Measurements from ENCODE around the gene WAPL. TPM values are rescaled to one million over a fixed set of nuclear protein-coding genes. Genes with fewer than 3 reads are reported as not detected.

The WAPL gene
- total and polyA plus RNA-seq, 2 of the 13 experiments (the other 11 are each of a cell fraction or from before 2014, with no cell fraction given) = 13.2 to 43.5 TPM

GRCh38 chr10:86511027-86511865 lies 10.3 kb downstream of the WAPL start:
- no peaks in the 10 kb centered on the region for H3K9me3 ChIP-seq (ENCODE audit: low read length)
- FAIRE-seq = no peak
- TF ChIP-seq ZNF121 (CRISPR knock-in tag; IDR thresholded peaks at IDR 0.05) = peak; percentile 76
- no peak for TF ChIP-seq SP4 (CRISPR knock-in tag; IDR thresholded peaks at IDR 0.05)
- no peak overlapping the region for H2AFZ ChIP-seq (ENCODE audit: low read length)
- no peaks in the 10 kb centered on the region for H3K27me3 ChIP-seq (ENCODE audit: control insufficient read depth in 1 of 2, insufficient read depth in 2 of 2, low read length in 2 of 2)
- H3K4me3 ChIP-seq (replicated peaks in 1 of 3; ENCODE audit: insufficient read depth in 1 of 3, low read depth in 2 of 3, low read length in 3 of 3) = no peak overlapping the region
- 0 out of 2 replicates have a peak overlapping the region, but pooled peaks have one; percentile 3 for H3K4me2 ChIP-seq (ENCODE audit: low read depth, low read length)
- no peak overlapping the region for H3K9ac ChIP-seq (ENCODE audit: insufficient read depth, low read depth, low read length)
- no peak for DNase-seq (ENCODE audit: low spot score)
- WGBS (ENCODE audit: low lambda C conversion rate) = 99% methylated on average over 5 of the region's 5 CpGs
- intact Hi-C loops (cut with micrococcal nuclease; ENCODE audit: unreplicated experiment) (no loop called here), in situ Hi-C loops (cut with HindIII; ENCODE audit: extremely low pct_ligation_motif_present, low pct_unique_long_range_greater_than_20kb) (no loop called here)
- no peak for ATAC-seq
- peaks cover 24% of the 10 kb centered on the region for H4K20me1 ChIP-seq (ENCODE audit: insufficient read depth, low read length)
- H3K36me3 ChIP-seq (replicated peaks in 1 of 2; ENCODE audit: control insufficient read depth in 1 of 2, insufficient read depth in 2 of 2, low read length in 2 of 2) = peaks cover 1 to 63% of the 10 kb centered on the region in 2 experiments; a peak in 3 of 5 replicates
- ChIA-PET POLR2A (no interaction called here), CTCF (ENCODE audit: low intra/inter-chr PET ratio, low total read pairs) (no interaction called here)
- H3K27ac ChIP-seq (ENCODE audit: extremely low read length, insufficient read depth, low read length) = no peak overlapping the region
- H3K4me1 ChIP-seq (ENCODE audit: insufficient read depth, low read length) = peaks cover 41% of the 10 kb centered on the region
- no TSS peak for BruUV-seq (replicated peaks)
- peaks cover 87% of the 10 kb centered on the region for H3K79me2 ChIP-seq (ENCODE audit: insufficient read depth, low read length)

DNA sequence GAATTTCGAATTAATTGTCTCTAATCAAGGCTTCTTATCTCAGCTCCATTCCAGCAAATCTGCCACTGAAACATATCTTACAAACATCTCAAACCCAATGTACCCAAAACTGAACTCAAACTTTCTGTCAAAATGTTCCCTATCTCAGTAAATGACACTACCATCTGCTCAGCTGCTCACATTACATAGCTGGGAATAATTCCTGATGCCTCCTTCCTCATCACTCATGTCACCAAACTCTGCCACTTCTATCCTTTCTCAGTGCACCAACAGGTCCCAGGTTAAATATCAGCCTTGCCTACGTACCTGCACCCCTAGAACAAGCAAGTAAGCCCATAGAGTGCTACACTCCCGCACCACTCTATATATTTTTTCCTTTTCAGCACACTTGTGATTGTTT lies 12.4 kb downstream of the WAPL start:
- Histone ChIP-seq H3K4me2 (ENCODE audit: low read depth, low read length) (no peak overlapping the region), H3K9me3 (ENCODE audit: low read length) (no peaks in the 10 kb centered on the region), H3K27ac (ENCODE audit: extremely low read length, insufficient read depth, low read length) (no peak overlapping the region), H3K4me1 (ENCODE audit: insufficient read depth, low read length) (peaks cover 21% of the 10 kb centered on the region), H3K9ac (ENCODE audit: insufficient read depth, low read depth, low read length) (no peak overlapping the region), H4K20me1 (ENCODE audit: insufficient read depth, low read length) (peaks cover 24% of the 10 kb centered on the region), H3K27me3 (ENCODE audit: control insufficient read depth in 1 of 2, insufficient read depth in 2 of 2, low read length in 2 of 2) (no peaks in the 10 kb centered on the region), H3K36me3 (replicated peaks in 1 of 2; ENCODE audit: control insufficient read depth in 1 of 2, insufficient read depth in 2 of 2, low read length in 2 of 2) (peaks cover 7 to 55% of the 10 kb centered on the region in 2 experiments; a peak in 4 of 5 replicates), H3K4me3 (replicated peaks in 1 of 3; ENCODE audit: insufficient read depth in 1 of 3, low read depth in 2 of 3, low read length in 3 of 3) (no peak overlapping the region), H3K79me2 (ENCODE audit: insufficient read depth, low read length) (peaks cover 88% of the 10 kb centered on the region), H2AFZ (ENCODE audit: low read length) (no peak overlapping the region)
- TF ChIP-seq HOXA5 (CRISPR knock-in tag; IDR thresholded peaks at IDR 0.05) (no peak), MIXL1 (CRISPR knock-in tag; IDR thresholded peaks at IDR 0.05) (no peak), ZNF530 (CRISPR knock-in tag; IDR thresholded peaks at IDR 0.05; ENCODE audit: low read depth) (no peak), CENPX (CRISPR knock-in tag; IDR thresholded peaks at IDR 0.05) (no peak), NR2F6 (IDR thresholded peaks at IDR 0.05) (no peak), NR2F6 (CRISPR knock-in tag; IDR thresholded peaks at IDR 0.05) (no peak), ZNF841 (CRISPR knock-in tag; IDR thresholded peaks at IDR 0.05; ENCODE audit: borderline replicate concordance) (no peak), GPN1 (CRISPR knock-in tag; IDR thresholded peaks at IDR 0.05; ENCODE audit: borderline replicate concordance) (no peak), PTBP1 (IDR thresholded peaks at IDR 0.05; ENCODE audit: low read depth, low read length, poor library complexity, severe bottlenecking) (no peak), DMTF1 (CRISPR knock-in tag; IDR thresholded peaks at IDR 0.05) (no peak), KLF15 (CRISPR knock-in tag; IDR thresholded peaks at IDR 0.05; ENCODE audit: borderline replicate concordance) (no peak)
- no TSS peak for BruUV-seq (replicated peaks)
- CTCF ChIA-PET (ENCODE audit: low intra/inter-chr PET ratio, low total read pairs) = no interaction called here
- no peak for ATAC-seq
- POLR2A ChIA-PET = no interaction called here
- DNase-seq (ENCODE audit: low spot score) = no peak
- 87% methylated on average over 3 of the region's 3 CpGs for WGBS (ENCODE audit: low lambda C conversion rate)
- intact Hi-C loops (cut with micrococcal nuclease; ENCODE audit: unreplicated experiment) = no loop called here
- in situ Hi-C loops (cut with HindIII; ENCODE audit: extremely low pct_ligation_motif_present, low pct_unique_long_range_greater_than_20kb) = no loop called here
- FAIRE-seq = no peak
